Loucy (cell line): ENCODE data around the gene TGFBR3.

Experiments used
- H2AFZ ChIP-seq: fragments of 200-600 bp; sonication (generic); 2 replicates; pipeline ENCODE4 v1.6.0; 2016; ENCODE audit warnings: antibody characterized with exemption, mild to moderate bottlenecking, low read length, moderate library complexity
- H3F3A ChIP-seq: fragments of 200-600 bp; 2 replicates; pipeline ENCODE4 v1.6.0; 2016; ENCODE audit warnings: antibody characterized with exemption, low read depth, mild to moderate bottlenecking
- H3K27me3 ChIP-seq: fragments of 200-600 bp; sonication (generic); 2 replicates; pipeline ENCODE4 v1.6.1; 2014; ENCODE audit warnings: low read length, mild to moderate bottlenecking; ENCODE audit not compliant: insufficient read depth, poor library complexity, severe bottlenecking
- H3K36me3 ChIP-seq: fragments of 200-600 bp; sonication (generic); 2 replicates; pipeline ENCODE4 v1.6.1; 2016; ENCODE audit warnings: low read length; ENCODE audit not compliant: insufficient read depth
- H3K4me1 ChIP-seq: fragments of 200-600 bp; sonication (generic); 2 replicates; pipeline ENCODE4 v1.5.1; 2014; ENCODE audit warnings: low read length, mild to moderate bottlenecking; ENCODE audit not compliant: insufficient read depth, poor library complexity, severe bottlenecking
- H3K4me2 ChIP-seq: fragments of 200-600 bp; sonication (generic); 2 replicates; pipeline ENCODE4 v1.6.0; 2014; ENCODE audit warnings: antibody characterized with exemption, low read length, low read depth, mild to moderate bottlenecking; ENCODE audit not compliant: poor library complexity, severe bottlenecking
- H3K4me3 ChIP-seq: fragments of 200-600 bp; sonication (generic); 2 replicates; pipeline ENCODE4 v1.5.1; 2014; ENCODE audit warnings: low read length, mild to moderate bottlenecking, mixed read lengths; ENCODE audit not compliant: poor library complexity, severe bottlenecking
- H3K79me2 ChIP-seq: fragments of 200-600 bp; sonication (generic); 2 replicates; pipeline ENCODE4 v1.6.1; 2014; ENCODE audit warnings: low read length; ENCODE audit not compliant: insufficient read depth
- H3K9ac ChIP-seq: fragments of 200-600 bp; sonication (generic); 2 replicates; pipeline ENCODE4 v1.6.0; 2014; ENCODE audit warnings: mild to moderate bottlenecking, low read depth, low read length, moderate library complexity; ENCODE audit not compliant: poor library complexity, severe bottlenecking
- H3K9me2 ChIP-seq: fragments of 200-600 bp; sonication (generic); replicated peaks from 2 replicates; pipeline ENCODE4 v1.6.1; 2016; ENCODE audit warnings: low read depth, low read length, mixed read lengths
- H3K9me3 ChIP-seq: fragments of 200-600 bp; sonication (generic); 2 replicates; pipeline ENCODE4 v1.6.1; 2014; ENCODE audit warnings: mild to moderate bottlenecking, antibody characterized with exemption, low read length, low read depth; ENCODE audit not compliant: insufficient read depth
- H4K20me1 ChIP-seq: fragments of 200-600 bp; sonication (generic); 2 replicates; pipeline ENCODE4 v1.6.0; 2014; ENCODE audit warnings: antibody characterized with exemption, low read length, mild to moderate bottlenecking; ENCODE audit not compliant: insufficient read depth, poor library complexity, severe bottlenecking
- CTCF ChIP-seq: fragments of 200-600 bp; sonication (generic); conservative IDR thresholded peaks from 2 replicates; pipeline ENCODE4 v1.5.1; 2014; ENCODE audit warnings: mild to moderate bottlenecking, antibody characterized with exemption, low read length
- EZH2phosphoT487 ChIP-seq: fragments of 200-600 bp; IDR thresholded peaks from 2 replicates; pipeline ENCODE4 v1.6.1; 2018; ENCODE audit warnings: antibody characterized with exemption, mild to moderate bottlenecking, moderate library complexity, borderline replicate concordance

TGFBR3 gene

GRCh38 chr1:91862120-91862519 is 23.8 kb downstream of the TGFBR3 start:
- Histone ChIP-seq H3K9me3 (no peaks in the 10 kb centered on the region), H3K9me2 (no peaks in the 10 kb centered on the region), H3K36me3 (no peaks in the 10 kb centered on the region), H3K4me1 (peaks cover 4% of the 10 kb centered on the region), H3K4me3 (no peak overlapping the region), H3K4me2 (no peak overlapping the region), H4K20me1 (no peaks in the 10 kb centered on the region), H3K9ac (no peak overlapping the region), H3K79me2 (no peaks in the 10 kb centered on the region), H2AFZ (no peak overlapping the region), H3F3A (no peaks in the 10 kb centered on the region), H3K27me3 (no peaks in the 10 kb centered on the region)
- TF ChIP-seq EZH2phosphoT487 (no peak), CTCF (no peak)

GRCh38 chr1:91857557-91858239 is 28.3 kb downstream of the TGFBR3 start:
- TF ChIP-seq EZH2phosphoT487 (no peak), CTCF (no peak)
- H3K9ac ChIP-seq = no peak overlapping the region
- no peak overlapping the region for H3K4me2 ChIP-seq
- no peaks in the 10 kb centered on the region for H3K36me3 ChIP-seq
- no peak overlapping the region for H2AFZ ChIP-seq
- H3K79me2 ChIP-seq = no peaks in the 10 kb centered on the region
- H3K9me2 ChIP-seq = no peaks in the 10 kb centered on the region
- no peak overlapping the region for H3K4me3 ChIP-seq
- H3K4me1 ChIP-seq = no peaks in the 10 kb centered on the region
- no peaks in the 10 kb centered on the region for H3K9me3 ChIP-seq
- no peaks in the 10 kb centered on the region for H4K20me1 ChIP-seq
- no peaks in the 10 kb centered on the region for H3K27me3 ChIP-seq
- H3F3A ChIP-seq = no peaks in the 10 kb centered on the region

GRCh38 chr1:91856996-91857395 is 29.0 kb downstream of the TGFBR3 start:
- no peak overlapping the region for H3K9ac ChIP-seq
- H3K9me3 ChIP-seq = no peaks in the 10 kb centered on the region
- no peaks in the 10 kb centered on the region for H3K79me2 ChIP-seq
- H3K4me3 ChIP-seq = no peak overlapping the region
- H3K9me2 ChIP-seq = no peaks in the 10 kb centered on the region
- H3K4me2 ChIP-seq = no peak overlapping the region
- H4K20me1 ChIP-seq = no peaks in the 10 kb centered on the region
- H3F3A ChIP-seq = no peaks in the 10 kb centered on the region
- no peaks in the 10 kb centered on the region for H3K27me3 ChIP-seq
- H3K4me1 ChIP-seq = no peaks in the 10 kb centered on the region
- no peak for TF ChIP-seq EZH2phosphoT487
- TF ChIP-seq CTCF = no peak
- no peaks in the 10 kb centered on the region for H3K36me3 ChIP-seq
- H2AFZ ChIP-seq = no peak overlapping the region
